HG03558 (cell line): ENCODE results near the gene MYL11.

Source experiments
- ATAC-seq: cut with Tn5 transposase; IDR thresholded peaks from one replicate; pipeline ENCODE4 v1.9.1; 2021; ENCODE audit warnings: moderate number of reproducible peaks; ENCODE audit not compliant: unreplicated experiment; ENCODE audit errors: extremely low read depth

MYL11 gene

GRCh38 chr16:30369938-30370455 lies 4.6 kb upstream of the MYL11 start:
- ATAC-seq: no peak

- ATAC-seq: peak; percentile 49
Measured at GRCh38 chr16:30370456-30371247, 4.0 kb upstream of the MYL11 start, which contains the start of gene TBC1D10B. TBC1D10B (minus strand) TSS chr16:30370494; CDS start chr16:30370183, 311 bp downstream.

GRCh38 chr16:30371248-30371816 lies 3.3 kb upstream of the MYL11 start:
- no peak for ATAC-seq

GRCh38 chr16:30372038-30372712 lies 2.4 kb upstream of the MYL11 start:
- no peak for ATAC-seq

- ATAC-seq: no peak
Measured at GRCh38 chr16:30372725-30373124, 1.9 kb upstream of the MYL11 start.

GRCh38 chr16:30375864-30376263 lies 1.3 kb downstream of the MYL11 start:
- ATAC-seq: no peak

- no peak for ATAC-seq
Measured at GRCh38 chr16:30376461-30376902, 1.9 kb downstream of the MYL11 start.

- ATAC-seq: no peak
Measured at GRCh38 chr16:30377050-30377811, 2.6 kb downstream of the MYL11 start.

GRCh38 chr16:30377812-30378235 lies 3.2 kb downstream of the MYL11 start:
- ATAC-seq: peak; percentile 4

- peak; percentile 69 for ATAC-seq
Measured at GRCh38 chr16:30378236-30379157, 3.9 kb downstream of the MYL11 start.

GRCh38 chr16:30379158-30379783 lies 4.7 kb downstream of the MYL11 start:
- ATAC-seq: no peak

GRCh38 chr16:30380072-30380802 lies 5.6 kb downstream of the MYL11 start:
- ATAC-seq: no peak

- ATAC-seq: no peak
Measured at GRCh38 chr16:30380803-30381208, 6.2 kb downstream of the MYL11 start.

GRCh38 chr16:30381291-30382041 lies 6.9 kb downstream of the MYL11 start:
- ATAC-seq: no peak

- ATAC-seq: no peak
Measured at GRCh38 chr16:30382111-30382881, 7.7 kb downstream of the MYL11 start, which contains the start of gene SEPTIN1. SEPTIN1 (minus strand) TSS chr16:30382561; CDS start chr16:30382542, 19 bp downstream.

- ATAC-seq: no peak
Measured at GRCh38 chr16:30383521-30383920, 8.9 kb downstream of the MYL11 start.
